Stimulated activated CD4-positive, alpha-beta T cell treated with anti-CD3 and anti-CD28 coated beads, Interleukin-15, amount 100 ng/mL, for 24 hours (primary cell): Measurements from ENCODE around the gene PYCARD.
"Not testable (repeated sequence)": the region's sequence is repeated elsewhere in the genome, so short reads cannot be mapped to it uniquely, and the experiment has no call there.

Experiments used
- DNase-seq: peaks from one replicate; pipeline ENCODE4 v3.0.0-alpha.2; 2020

Gene PYCARD

GRCh38 chr16:31214708-31215286, 12.2 kb upstream of the PYCARD start:
- peak; percentile 27 for DNase-seq

GRCh38 chr16:31213877-31214707, 11.5 kb upstream of the PYCARD start, which contains the start of gene TRIM72:
Gene TRIM72, plus strand, starts transcription at chr16:31214119. Its CDS starts 620 bp downstream, at chr16:31214739.
- no peak for DNase-seq

- no peak for DNase-seq
Measured at GRCh38 chr16:31213342-31213741, 10.8 kb upstream of the PYCARD start.

- no peak for DNase-seq
Measured at GRCh38 chr16:31206776-31207175, 4.2 kb upstream of the PYCARD start.

GRCh38 chr16:31204871-31205666, 2.5 kb upstream of the PYCARD start:
- no peak for DNase-seq

- DNase-seq: peak; percentile 57
Measured at GRCh38 chr16:31201582-31202413, 762 bp downstream of the PYCARD start.

GRCh38 chr16:31200821-31201568, 1.6 kb downstream of the PYCARD start:
- DNase-seq: peak; percentile 56

GRCh38 chr16:31200111-31200510, 2.4 kb downstream of the PYCARD start:
- not testable (repeated sequence) for DNase-seq

- DNase-seq: no peak
Measured at GRCh38 chr16:31199430-31200041, 3.0 kb downstream of the PYCARD start.

- no peak for DNase-seq
Measured at GRCh38 chr16:31198207-31198882, 4.2 kb downstream of the PYCARD start.

GRCh38 chr16:31196324-31197088, 6.1 kb downstream of the PYCARD start:
- DNase-seq: no peak

GRCh38 chr16:31195861-31196260, 6.7 kb downstream of the PYCARD start:
- not testable (repeated sequence) for DNase-seq

- DNase-seq: no peak
Measured at GRCh38 chr16:31194898-31195297, 7.7 kb downstream of the PYCARD start.

GRCh38 chr16:31193874-31194273, 8.7 kb downstream of the PYCARD start:
- no peak for DNase-seq

GRCh38 chr16:31192856-31193642, 9.5 kb downstream of the PYCARD start:
- no peak for DNase-seq

GRCh38 chr16:31191697-31192428, 10.7 kb downstream of the PYCARD start:
- DNase-seq: no peak

GRCh38 chr16:31190818-31191444, 11.6 kb downstream of the PYCARD start:
- no peak for DNase-seq

GRCh38 chr16:31190061-31190460, 12.5 kb downstream of the PYCARD start:
- DNase-seq: no peak
